ENCODE measurements around the gene CRACR2B.

- TF ChIP-seq BHLHE40 (IDR thresholded peaks at IDR 0.05; ENCODE audit: borderline replicate concordance) = no peak
- no peak for TF ChIP-seq TARDBP (IDR thresholded peaks at IDR 0.05)
- TF ChIP-seq ZNF384 (IDR thresholded peaks at IDR 0.05) = no peak
- TF ChIP-seq CTBP1 (IDR thresholded peaks at IDR 0.05; ENCODE audit: borderline replicate concordance) = no peak
- TF ChIP-seq LEF1 (IDR thresholded peaks at IDR 0.05; ENCODE audit: borderline replicate concordance) = no peak
- TF ChIP-seq FOXA1 (IDR thresholded peaks at IDR 0.05) = no peak
- TF ChIP-seq ELF4 (IDR thresholded peaks at IDR 0.05) = no peak
- TF ChIP-seq SP1 (IDR thresholded peaks at IDR 0.05) = no peak
- no peak for TF ChIP-seq PKNOX1 (IDR thresholded peaks at IDR 0.05)
- no peak for TF ChIP-seq NFRKB (IDR thresholded peaks at IDR 0.05)
Measured at GRCh38 chr11:867856-868358, 40.2 kb downstream of the CRACR2B start.

All from HEK293T (cell line).